Suprapubic skin (tissue), 4 donors: ENCODE results near the gene PSMC5. TPM values are rescaled to one million over a fixed set of nuclear protein-coding genes. Genes with fewer than 3 reads are reported as not detected.

ENCODE experiments used
- DNase-seq, 2 donors: peaks; one replicate each; pipeline ENCODE4 v3.0.0-alpha.2; 2019; ENCODE audit warnings: low spot score in 2 of 2
- H3K27ac ChIP-seq: fragments of 200-600 bp; sonication (generic); one replicate; pipeline ENCODE4 v1.5.1; 2019
- H3K27me3 ChIP-seq: fragments of 200-600 bp; sonication (generic); one replicate; pipeline ENCODE4 v1.5.1; 2019
- H3K36me3 ChIP-seq: fragments of 200-600 bp; sonication (generic); one replicate; pipeline ENCODE4 v1.5.1; 2019
- H3K4me1 ChIP-seq: fragments of 200-600 bp; sonication (generic); one replicate; pipeline ENCODE4 v1.5.1; 2019
- H3K4me3 ChIP-seq: fragments of 200-600 bp; sonication (generic); one replicate; pipeline ENCODE4 v1.5.1; 2019; ENCODE audit warnings: mild to moderate bottlenecking
- H3K9me3 ChIP-seq: fragments of 200-600 bp; sonication (generic); one replicate; pipeline ENCODE4 v1.5.1; 2019
- CTCF ChIP-seq, 2 donors: fragments of 200-600 bp in 1 of 2; fragments of 450-650 bp in 1 of 2; sonication (generic) in 1 of 2; IDR thresholded peaks; one replicate each; pipeline ENCODE4 v1.5.1; 2016 to 2019; ENCODE audit warnings: antibody characterized with exemption in 2 of 2, mild to moderate bottlenecking in 1 of 2, moderate library complexity in 1 of 2
- EP300 ChIP-seq: sonication (generic); formaldehyde crosslinking; IDR thresholded peaks from one replicate; pipeline ENCODE4 v1.6.1; 2017; ENCODE audit warnings: antibody characterized with exemption
- POLR2A ChIP-seq, 2 donors: fragments of 450-650 bp; IDR thresholded peaks; one replicate each; pipeline ENCODE4 v1.6.1; 2017; ENCODE audit warnings: antibody characterized with exemption in 2 of 2, mild to moderate bottlenecking in 2 of 2, moderate library complexity in 2 of 2
- POLR2AphosphoS5 ChIP-seq, 3 donors: sonication (generic); formaldehyde crosslinking; IDR thresholded peaks; one replicate each; pipeline ENCODE4 v1.6.1; 2017; ENCODE audit warnings: antibody characterized with exemption in 3 of 3
- WGBS: methylation state at CpG from one replicate; pipeline ENCODE4 v1.1.5; 2018; 5-methylcytosine and 5-hydroxymethylcytosine counted together
- total RNA-seq, 4 donors: library from RNA; depleted of rRNA; stranded (reverse); fragments of >200 nt; gene quantifications; one replicate each; pipeline ENCODE4 v1.1.0, GENCODE V29; 2016

Gene PSMC5
- total RNA-seq, 4 donors from 2014 or later: 105 to 144 (median 118) TPM

GRCh38 chr17:63816123-63816522 lies 11.1 kb upstream of the PSMC5 start:
- H3K4me3 ChIP-seq: no peak overlapping the region
- peaks cover 100% of the 10 kb centered on the region for H3K36me3 ChIP-seq
- no peaks in the 10 kb centered on the region for H3K27me3 ChIP-seq
- TF ChIP-seq POLR2AphosphoS5 (IDR thresholded peaks at IDR 0.05): no peak
- no peak for TF ChIP-seq POLR2A (IDR thresholded peaks at IDR 0.05)
- no peak for TF ChIP-seq EP300
- TF ChIP-seq CTCF (IDR thresholded peaks at IDR 0.05): no peak
- H3K9me3 ChIP-seq: no peaks in the 10 kb centered on the region
- H3K4me1 ChIP-seq: no peaks in the 10 kb centered on the region
- H3K27ac ChIP-seq: no peak overlapping the region
- 91% methylated on average over 2 of the region's 2 CpGs for WGBS
- no peak for DNase-seq

DNA sequence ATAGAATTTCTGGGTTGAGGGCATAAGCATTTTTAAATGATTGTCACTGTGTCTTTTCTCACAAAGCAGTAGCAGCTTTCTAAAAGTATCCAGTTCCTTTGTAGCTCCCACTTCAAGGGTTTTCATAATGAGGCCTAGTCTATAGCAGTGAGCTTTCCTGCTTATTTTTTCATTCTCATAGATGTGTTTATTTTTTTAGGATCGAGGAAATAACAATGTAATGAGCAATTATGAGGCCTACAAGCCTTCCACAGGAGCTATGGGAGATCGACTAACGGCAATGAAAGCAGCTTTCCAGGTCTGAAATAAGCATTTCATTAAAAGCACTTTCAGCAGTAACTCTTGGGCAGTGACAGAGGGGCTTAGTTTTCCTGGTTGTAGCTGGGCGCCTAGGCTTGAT lies 10.6 kb upstream of the PSMC5 start:
- Histone ChIP-seq H3K4me3 (no peak overlapping the region), H3K27ac (no peak overlapping the region), H3K4me1 (no peaks in the 10 kb centered on the region), H3K36me3 (peaks cover 100% of the 10 kb centered on the region), H3K9me3 (no peaks in the 10 kb centered on the region), H3K27me3 (no peaks in the 10 kb centered on the region)
- DNase-seq: no peak
- TF ChIP-seq CTCF (IDR thresholded peaks at IDR 0.05) (no peak), EP300 (no peak), POLR2A (IDR thresholded peaks at IDR 0.05) (no peak), POLR2AphosphoS5 (IDR thresholded peaks at IDR 0.05) (no peak)
- WGBS: 93% methylated on average over 4 of the region's 4 CpGs

- TF ChIP-seq POLR2AphosphoS5 (IDR thresholded peaks at IDR 0.05) (no peak), POLR2A (IDR thresholded peaks at IDR 0.05) (no peak), EP300 (no peak), CTCF (IDR thresholded peaks at IDR 0.05) (no peak)
- 94% methylated on average over 27 of the region's 27 CpGs for WGBS
- peaks cover 100% of the 10 kb centered on the region for H3K36me3 ChIP-seq
These were observed 9.4 kb upstream of the PSMC5 start for GRCh38 chr17:63817736-63818385.

GRCh38 chr17:63819131-63819530 lies 8.1 kb upstream of the PSMC5 start:
- H3K4me3 ChIP-seq: no peak overlapping the region
- H3K9me3 ChIP-seq: no peaks in the 10 kb centered on the region
- no peak for TF ChIP-seq POLR2A (IDR thresholded peaks at IDR 0.05)
- no peak for TF ChIP-seq EP300
- TF ChIP-seq CTCF (IDR thresholded peaks at IDR 0.05): no peak
- no peak for TF ChIP-seq POLR2AphosphoS5 (IDR thresholded peaks at IDR 0.05)
- no peaks in the 10 kb centered on the region for H3K4me1 ChIP-seq
- 72% methylated on average over 6 of the region's 6 CpGs for WGBS
- H3K27ac ChIP-seq: no peak overlapping the region
- H3K36me3 ChIP-seq: peaks cover 100% of the 10 kb centered on the region
- no peak for DNase-seq
- no peaks in the 10 kb centered on the region for H3K27me3 ChIP-seq

More at GRCh38 chr17:63817736-63818385, 9.4 kb upstream of the PSMC5 start:
- H3K4me1 ChIP-seq: no peaks in the 10 kb centered on the region
- H3K27ac ChIP-seq: no peak overlapping the region
- H3K9me3 ChIP-seq: no peaks in the 10 kb centered on the region
- no peak overlapping the region for H3K4me3 ChIP-seq
- DNase-seq: no peak
- H3K27me3 ChIP-seq: no peaks in the 10 kb centered on the region

GRCh38 chr17:63819585-63820537 lies 7.4 kb upstream of the PSMC5 start:
- Histone ChIP-seq H3K4me1 (no peaks in the 10 kb centered on the region), H3K9me3 (no peaks in the 10 kb centered on the region), H3K36me3 (peaks cover 100% of the 10 kb centered on the region), H3K27ac (no peak overlapping the region), H3K4me3 (no peak overlapping the region), H3K27me3 (no peaks in the 10 kb centered on the region)
- TF ChIP-seq EP300 (no peak), POLR2AphosphoS5 (IDR thresholded peaks at IDR 0.05) (no peak), CTCF (IDR thresholded peaks at IDR 0.05) (no peak), POLR2A (IDR thresholded peaks at IDR 0.05) (no peak)
- DNase-seq: no peak
- WGBS: 73% methylated on average over 21 of the region's 21 CpGs
